ENCODE results near the gene GTF3A. TPM values are rescaled to one million over a fixed set of nuclear protein-coding genes. Genes with fewer than 3 reads are reported as not detected.

Gene GTF3A
- total RNA-seq, 2 experiments from 2014 or later: 129 to 132 TPM

DNA sequence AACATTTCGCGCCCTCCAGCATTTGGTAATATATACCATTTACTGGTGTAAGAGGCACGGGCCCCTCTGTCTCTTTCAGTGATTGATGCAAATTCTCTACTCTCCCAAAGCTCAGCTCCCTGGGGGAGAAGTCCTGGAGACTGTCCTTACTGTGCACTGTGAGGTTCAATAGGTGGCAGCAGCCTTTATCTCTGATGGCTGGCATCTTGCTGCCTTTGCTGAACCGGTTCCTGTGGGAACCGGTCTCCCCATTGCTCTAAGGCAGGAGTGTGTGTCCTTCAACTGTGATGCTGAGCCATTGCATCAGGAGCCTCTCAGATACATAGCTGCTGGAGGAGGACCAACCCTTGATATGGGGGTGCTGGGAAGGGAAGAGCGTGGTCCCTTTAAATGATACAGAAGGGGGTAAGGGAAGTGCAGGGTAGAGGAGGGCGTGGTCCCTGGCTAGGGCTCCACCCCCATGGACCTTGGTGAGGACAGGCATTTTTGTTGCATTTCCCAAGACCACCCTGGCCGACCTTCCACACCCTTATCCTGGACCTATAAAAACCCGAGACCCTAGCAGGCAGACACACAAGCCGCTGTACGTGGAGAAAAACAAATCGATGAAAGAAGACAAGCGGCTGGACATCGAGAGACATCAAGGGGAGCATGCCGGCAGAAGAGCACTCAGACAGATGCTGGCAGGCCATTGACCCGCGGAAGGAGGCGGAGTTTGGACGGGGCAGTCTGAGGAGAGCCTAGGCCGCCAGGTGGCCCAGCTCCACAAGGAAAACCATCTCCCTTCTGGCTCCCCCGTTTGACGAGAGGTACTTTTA, 41.1 kb upstream of the GTF3A start:
- Histone ChIP-seq H3K36me3 (ENCODE audit: insufficient read depth, low read length) (no peaks in the 10 kb centered on the region), H3K4me3 (ENCODE audit: low read length) (no peak overlapping the region), H3K27ac (ENCODE audit: low read depth in 1 of 2, low read length in 2 of 2) (no peak overlapping the region), H3K27me3 (ENCODE audit: control insufficient read depth in 1 of 2, insufficient read depth in 2 of 2, low read length in 2 of 2) (peaks cover 0 to 5% of the 10 kb centered on the region in 2 experiments), H3K4me1 (ENCODE audit: insufficient read depth, low read length) (no peaks in the 10 kb centered on the region), H3K9me3 (ENCODE audit: control insufficient read depth in 1 of 2, insufficient read depth in 1 of 2, low read length in 2 of 2) (no peaks in the 10 kb centered on the region)
- intact Hi-C loops (cut with DNase I, micrococcal nuclease): no loop called here
- TF ChIP-seq, protein P1, sequence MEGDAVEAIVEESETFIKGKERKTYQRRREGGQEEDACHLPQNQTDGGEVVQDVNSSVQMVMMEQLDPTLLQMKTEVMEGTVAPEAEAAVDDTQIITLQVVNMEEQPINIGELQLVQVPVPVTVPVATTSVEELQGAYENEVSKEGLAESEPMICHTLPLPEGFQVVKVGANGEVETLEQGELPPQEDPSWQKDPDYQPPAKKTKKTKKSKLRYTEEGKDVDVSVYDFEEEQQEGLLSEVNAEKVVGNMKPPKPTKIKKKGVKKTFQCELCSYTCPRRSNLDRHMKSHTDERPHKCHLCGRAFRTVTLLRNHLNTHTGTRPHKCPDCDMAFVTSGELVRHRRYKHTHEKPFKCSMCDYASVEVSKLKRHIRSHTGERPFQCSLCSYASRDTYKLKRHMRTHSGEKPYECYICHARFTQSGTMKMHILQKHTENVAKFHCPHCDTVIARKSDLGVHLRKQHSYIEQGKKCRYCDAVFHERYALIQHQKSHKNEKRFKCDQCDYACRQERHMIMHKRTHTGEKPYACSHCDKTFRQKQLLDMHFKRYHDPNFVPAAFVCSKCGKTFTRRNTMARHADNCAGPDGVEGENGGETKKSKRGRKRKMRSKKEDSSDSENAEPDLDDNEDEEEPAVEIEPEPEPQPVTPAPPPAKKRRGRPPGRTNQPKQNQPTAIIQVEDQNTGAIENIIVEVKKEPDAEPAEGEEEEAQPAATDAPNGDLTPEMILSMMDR (IDR thresholded peaks at IDR 0.05): no peak
- ChIA-PET POLR2A (no interaction called here), CTCF (no interaction called here)
- no peaks in the 10 kb centered on the region for H3K36me3 Mint-ChIP-seq (ENCODE audit: low read depth)
- H3K9me3 Mint-ChIP-seq: no peaks in the 10 kb centered on the region
- no peak for DNase-seq
- no peak overlapping the region for H3K27ac Mint-ChIP-seq
- ATAC-seq (ENCODE audit: poor library complexity): no peak
- H3K27me3 Mint-ChIP-seq: peaks cover 16% of the 10 kb centered on the region
- H3K4me1 Mint-ChIP-seq (ENCODE audit: low read depth): no peaks in the 10 kb centered on the region
- H3K4me3 Mint-ChIP-seq: no peak overlapping the region

DNA sequence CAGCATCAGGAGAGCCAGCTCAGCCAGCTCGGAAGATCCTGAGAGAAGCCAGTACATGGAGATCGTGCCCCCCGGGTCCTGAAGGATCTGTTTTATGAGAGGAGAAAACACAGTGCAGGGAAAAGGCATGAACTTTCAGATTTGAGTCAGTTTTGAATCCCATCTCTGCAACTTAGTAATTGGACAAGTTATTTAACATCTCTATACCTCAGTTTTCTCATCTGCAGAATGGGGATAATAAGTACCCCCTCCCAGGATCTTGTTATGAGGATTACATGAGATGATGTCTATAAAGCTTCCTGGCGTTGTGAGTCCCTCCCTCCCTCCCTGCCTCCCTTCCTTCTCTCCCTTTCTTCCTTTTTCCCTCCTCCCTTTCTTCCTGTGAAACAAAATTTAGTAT, 40.1 kb upstream of the GTF3A start:
- POLR2A ChIA-PET: no interaction called here

DNA sequence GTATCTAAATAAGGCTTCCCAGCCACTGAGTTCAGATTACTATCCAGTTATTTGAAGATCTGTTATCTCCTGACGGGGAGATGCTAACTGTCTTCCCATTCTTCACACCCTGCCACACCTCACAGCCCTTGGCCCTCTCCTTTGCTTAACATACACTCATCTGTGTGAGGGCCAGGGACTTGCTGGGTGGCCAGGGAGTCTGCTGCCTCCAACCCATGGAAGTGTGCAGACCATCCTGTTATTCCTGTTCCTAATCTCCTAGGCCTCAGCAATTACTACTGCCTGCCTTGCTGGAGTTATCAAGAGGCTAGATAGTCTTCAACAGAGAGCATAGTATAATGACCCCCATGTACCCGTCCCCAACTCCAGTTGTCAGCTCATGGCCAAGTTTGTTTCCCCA, 36.2 kb upstream of the GTF3A start:
- no peak overlapping the region for H3K27ac Mint-ChIP-seq

More for the DNA sequence above, 40.1 kb upstream of the GTF3A start:
- Histone ChIP-seq H3K4me1 (ENCODE audit: insufficient read depth, low read length) (no peaks in the 10 kb centered on the region), H3K4me3 (ENCODE audit: low read length) (no peak overlapping the region), H3K9me3 (ENCODE audit: control insufficient read depth in 1 of 2, insufficient read depth in 1 of 2, low read length in 2 of 2) (no peaks in the 10 kb centered on the region), H3K36me3 (ENCODE audit: insufficient read depth, low read length) (no peaks in the 10 kb centered on the region), H3K27ac (ENCODE audit: low read depth in 1 of 2, low read length in 2 of 2) (no peak overlapping the region), H3K27me3 (ENCODE audit: control insufficient read depth in 1 of 2, insufficient read depth in 2 of 2, low read length in 2 of 2) (peaks cover 0 to 5% of the 10 kb centered on the region in 2 experiments)
- Mint-ChIP-seq H3K36me3 (ENCODE audit: low read depth) (no peaks in the 10 kb centered on the region), H3K4me3 (no peak overlapping the region), H3K27ac (no peak overlapping the region), H3K4me1 (ENCODE audit: low read depth) (no peaks in the 10 kb centered on the region), H3K27me3 (peaks cover 16% of the 10 kb centered on the region), H3K9me3 (no peaks in the 10 kb centered on the region)
- intact Hi-C loops (cut with DNase I, micrococcal nuclease): no loop called here
- no peak for ATAC-seq (ENCODE audit: poor library complexity)
- no peak for DNase-seq
- TF ChIP-seq, protein P1 (IDR thresholded peaks at IDR 0.05): no peak
- CTCF ChIA-PET: no interaction called here

More for the DNA sequence above, 36.2 kb upstream of the GTF3A start:
- no peak for DNase-seq
- no peak overlapping the region for H3K4me3 Mint-ChIP-seq
- no peak for ATAC-seq (ENCODE audit: poor library complexity)
- TF ChIP-seq, protein P1 (IDR thresholded peaks at IDR 0.05): no peak
- no peak overlapping the region for H3K27ac ChIP-seq (ENCODE audit: low read depth in 1 of 2, low read length in 2 of 2)
- no peaks in the 10 kb centered on the region for H3K4me1 Mint-ChIP-seq (ENCODE audit: low read depth)
- no peaks in the 10 kb centered on the region for H3K4me1 ChIP-seq (ENCODE audit: insufficient read depth, low read length)
- no peaks in the 10 kb centered on the region for H3K27me3 ChIP-seq (ENCODE audit: control insufficient read depth in 1 of 2, insufficient read depth in 2 of 2, low read length in 2 of 2)
- H3K9me3 Mint-ChIP-seq: no peaks in the 10 kb centered on the region
- intact Hi-C loops (cut with DNase I, micrococcal nuclease): no loop called here
- no peaks in the 10 kb centered on the region for H3K9me3 ChIP-seq (ENCODE audit: control insufficient read depth in 1 of 2, insufficient read depth in 1 of 2, low read length in 2 of 2)
- ChIA-PET CTCF (no interaction called here), POLR2A (no interaction called here)
- H3K4me3 ChIP-seq (ENCODE audit: low read length): no peak overlapping the region
- H3K36me3 ChIP-seq (ENCODE audit: insufficient read depth, low read length): no peaks in the 10 kb centered on the region
- peaks cover 4% of the 10 kb centered on the region for H3K27me3 Mint-ChIP-seq
- H3K36me3 Mint-ChIP-seq (ENCODE audit: low read depth): no peaks in the 10 kb centered on the region
